VCaP (cell line): Measurements from ENCODE around the gene SYCE3.

Experiments used
- H3K27ac ChIP-seq: fragments of 450-650 bp; 2 replicates; pipeline ENCODE4 v1.5.1; 2017
- CTCF ChIP-seq: fragments of 450-650 bp; conservative IDR thresholded peaks from 2 replicates; pipeline ENCODE4 v1.5.1; 2017; ENCODE audit warnings: mild to moderate bottlenecking, moderate library complexity

Gene SYCE3

GRCh38 chr22:50577697-50577986 lies 14.9 kb upstream of the SYCE3 start:
- no peak for TF ChIP-seq CTCF
- H3K27ac ChIP-seq, result no peak overlapping the region

- no peak overlapping the region for H3K27ac ChIP-seq
Observed at GRCh38 chr22:50576806-50577696, 14.3 kb upstream of the SYCE3 start.

GRCh38 chr22:50576070-50576469 lies 13.4 kb upstream of the SYCE3 start:
- no peak overlapping the region for H3K27ac ChIP-seq
- no peak for TF ChIP-seq CTCF

More at GRCh38 chr22:50576806-50577696, 14.3 kb upstream of the SYCE3 start:
- no peak for TF ChIP-seq CTCF

GRCh38 chr22:50575426-50575941 lies 12.8 kb upstream of the SYCE3 start:
- no peak for TF ChIP-seq CTCF
- H3K27ac ChIP-seq, result no peak overlapping the region

- no peak overlapping the region for H3K27ac ChIP-seq
- TF ChIP-seq CTCF, result no peak
Observed at GRCh38 chr22:50574383-50574755, 11.7 kb upstream of the SYCE3 start.

GRCh38 chr22:50573491-50574382 lies 11.0 kb upstream of the SYCE3 start:
- no peak for TF ChIP-seq CTCF
- H3K27ac ChIP-seq, result no peak overlapping the region

GRCh38 chr22:50572965-50573364 lies 10.2 kb upstream of the SYCE3 start:
- no peak for TF ChIP-seq CTCF
- H3K27ac ChIP-seq, result no peak overlapping the region
